Left lobe of liver (tissue), 2 donors: ENCODE data around the gene RCAN1. TPM values are rescaled to one million over a fixed set of nuclear protein-coding genes. Genes with fewer than 3 reads are reported as not detected.
"Not testable (repeated sequence)": the region's sequence is repeated elsewhere in the genome, so short reads cannot be mapped to it uniquely, and the experiment has no call there.

Source experiments
- ATAC-seq: fragments of 200-7000 bp; cut with Tn5 transposase; one replicate; pipeline ENCODE4 v1.9.1; 2020; ENCODE audit warnings: mild to moderate bottlenecking, moderate library complexity
- DNase-seq: peaks from one replicate; pipeline ENCODE4 v3.0.0-alpha.2; 2020; ENCODE audit warnings: low spot score
- total RNA-seq: library from RNA; stranded (reverse); gene quantifications from one replicate; pipeline ENCODE4 v1.2.1, GENCODE V29; 2021
- donor health status: DM: no; HTN: no; CAD: no; lungs with moderate emphysema.
- donor health status: DM: no; HTN: yes; CAD: no.

RCAN1 gene
- total RNA-seq, 1 donor from 2014 or later = 32.6 TPM

DNA sequence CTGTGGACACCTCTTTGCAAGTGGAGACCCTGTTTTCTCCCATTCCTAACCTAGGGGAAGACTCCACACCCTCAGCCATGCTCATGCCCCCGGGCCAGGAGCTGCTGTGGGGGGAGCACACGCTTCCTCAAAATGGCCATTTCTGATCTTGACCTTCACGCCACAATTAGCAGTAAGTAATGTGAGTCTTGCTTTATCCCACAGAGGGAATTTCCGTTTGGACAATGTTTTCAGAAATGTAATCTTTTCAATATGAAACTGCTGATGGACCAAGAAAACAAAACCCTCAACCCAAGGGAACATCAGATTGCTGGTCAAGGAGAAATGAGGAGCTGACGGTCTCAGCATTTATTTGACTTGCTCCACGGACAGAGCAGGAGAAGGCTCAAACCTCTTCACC is 94.6 kb downstream of the RCAN1 start:
- no peak for ATAC-seq
- DNase-seq = no peak

DNA sequence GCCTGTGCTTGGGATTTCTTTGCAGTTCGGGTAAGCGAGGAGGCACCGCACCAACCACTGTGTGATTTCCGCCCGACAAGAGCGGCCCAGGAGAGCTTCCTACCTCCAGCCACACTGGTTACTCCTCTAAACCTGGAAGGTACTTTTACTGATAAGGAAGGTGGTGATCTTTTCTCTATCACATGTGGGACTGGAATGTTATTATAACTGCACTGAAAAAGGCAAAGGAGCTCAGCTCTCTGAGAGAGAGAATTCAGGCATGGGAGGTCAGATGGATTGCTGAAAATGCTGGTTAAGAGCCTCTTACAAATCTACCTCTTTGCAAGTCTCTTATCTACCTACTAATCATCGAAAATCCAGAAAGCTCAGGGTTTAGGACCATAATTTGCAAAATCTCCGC is 95.2 kb downstream of the RCAN1 start:
- ATAC-seq (no peak), DNase-seq (no peak)

DNA sequence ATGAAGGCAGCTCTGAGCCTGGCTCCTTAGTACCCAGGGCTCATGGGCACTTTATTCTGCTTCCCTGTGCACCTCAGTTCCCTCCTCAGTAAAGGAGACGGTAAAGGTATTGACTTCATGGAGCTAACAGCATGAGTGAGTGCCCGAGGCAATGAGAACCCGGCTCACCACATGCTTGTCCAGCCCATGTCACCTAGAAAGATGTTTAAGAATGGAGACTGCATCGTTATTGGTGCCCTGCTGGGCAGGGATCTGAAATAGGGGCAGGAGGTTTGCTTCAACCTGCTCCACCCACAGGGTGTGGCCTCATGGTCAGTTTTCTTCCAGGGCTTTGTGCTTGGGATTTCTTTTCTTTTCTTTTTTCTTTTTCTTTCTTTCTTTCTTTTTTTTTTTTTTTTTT is 95.9 kb downstream of the RCAN1 start:
- ATAC-seq (no peak), DNase-seq (no peak)

DNA sequence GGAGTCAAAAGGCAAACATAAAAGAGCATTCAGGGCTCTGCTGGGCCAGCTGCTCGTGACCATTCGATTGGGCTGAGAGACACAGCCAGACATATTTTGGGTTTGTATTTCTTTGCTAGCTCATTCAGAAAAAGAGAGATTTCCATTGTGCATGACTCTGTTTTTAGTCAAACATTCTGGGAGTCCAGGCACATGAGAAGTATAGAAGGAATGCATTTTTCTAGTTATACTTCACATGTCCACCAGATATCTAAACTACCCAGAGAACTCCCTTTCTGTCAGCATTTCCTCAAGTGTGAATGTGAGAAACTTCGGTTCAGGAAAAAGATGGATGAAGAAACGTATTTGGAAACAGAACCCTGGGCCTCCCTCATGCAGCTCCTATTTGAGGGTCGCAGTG is 96.6 kb downstream of the RCAN1 start:
- DNase-seq (no peak), ATAC-seq (no peak)

DNA sequence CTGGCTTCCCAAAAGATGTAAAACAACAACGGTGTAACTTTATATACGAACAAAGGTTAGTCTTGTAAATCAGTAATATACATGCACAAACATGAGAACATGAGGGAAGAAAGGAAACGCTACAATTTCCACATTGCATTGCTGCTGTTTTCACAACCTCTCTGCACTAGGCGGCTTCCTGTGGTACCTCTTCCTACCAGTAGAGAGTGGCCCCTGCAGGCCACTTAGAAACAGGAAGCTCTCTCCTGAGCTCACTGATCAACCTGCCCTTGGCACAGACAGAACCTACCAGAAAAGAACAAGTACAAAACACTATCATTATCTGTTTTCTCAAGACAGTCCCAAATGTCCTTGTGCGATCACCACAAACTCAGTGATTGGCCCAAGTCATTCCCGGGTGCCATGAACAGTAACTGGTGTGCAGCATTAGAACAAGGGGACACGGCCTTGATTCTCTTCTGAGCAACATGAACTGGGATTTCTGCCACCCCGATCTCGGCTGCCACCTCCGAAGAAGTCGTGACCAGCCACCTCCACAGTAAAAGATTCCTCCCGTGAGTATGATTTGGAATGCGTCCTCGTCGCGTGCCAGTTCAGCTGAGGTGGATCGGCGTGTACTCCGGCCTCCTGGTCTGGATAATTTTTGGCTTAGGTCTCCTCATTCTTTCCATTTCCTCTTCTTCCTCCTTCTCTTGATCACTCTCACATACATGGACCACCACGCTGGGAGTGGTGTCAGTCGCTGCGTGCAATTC is 97.2 kb downstream of the RCAN1 start:
- ATAC-seq = peak; percentile 35
- no peak for DNase-seq

DNA sequence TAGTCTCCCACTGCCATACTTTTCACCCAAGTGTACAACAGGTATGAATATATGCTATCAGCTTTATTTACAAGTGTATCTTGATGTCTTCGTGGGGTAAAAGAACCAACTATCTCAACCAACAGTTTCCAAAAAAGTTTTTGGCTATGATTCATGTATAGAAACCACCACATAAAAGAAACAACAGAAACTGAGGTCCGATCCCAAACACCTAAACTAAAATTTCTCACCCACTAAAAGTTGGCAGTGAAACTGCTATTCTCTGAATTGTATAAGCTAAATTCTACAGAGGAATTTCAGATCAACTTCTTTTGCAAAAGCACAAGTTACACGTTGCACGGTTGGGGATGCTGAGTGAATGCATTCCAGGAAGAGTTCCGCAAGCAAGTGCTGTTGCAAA is 97.9 kb downstream of the RCAN1 start:
- DNase-seq = no peak
- no peak for ATAC-seq

DNA sequence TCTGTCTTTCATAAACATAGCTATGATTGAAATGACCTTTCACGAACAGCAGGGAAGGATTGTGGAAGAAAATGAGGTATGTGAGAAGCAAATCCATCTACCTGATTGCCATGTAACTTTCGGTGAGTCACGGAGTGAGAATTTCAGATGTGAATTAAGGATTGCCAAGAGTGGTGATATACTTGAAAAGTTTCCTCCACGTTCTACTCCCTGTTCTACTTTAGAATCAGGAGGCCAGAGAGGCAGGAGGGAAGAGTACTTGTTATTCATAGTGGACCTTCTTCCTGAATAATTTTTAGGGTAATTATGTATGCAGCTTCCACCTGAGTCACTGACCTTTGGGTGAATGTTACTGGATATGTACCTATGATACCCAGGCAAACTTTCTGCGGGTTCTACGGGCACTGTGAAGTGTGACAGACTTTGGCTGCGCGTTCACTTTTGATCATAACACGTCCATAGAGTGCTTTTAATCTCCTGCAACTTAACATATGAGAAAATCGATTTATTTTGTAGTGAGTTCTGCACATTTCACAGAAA is 100.3 kb downstream of the RCAN1 start:
- DNase-seq = no peak
- no peak for ATAC-seq

DNA sequence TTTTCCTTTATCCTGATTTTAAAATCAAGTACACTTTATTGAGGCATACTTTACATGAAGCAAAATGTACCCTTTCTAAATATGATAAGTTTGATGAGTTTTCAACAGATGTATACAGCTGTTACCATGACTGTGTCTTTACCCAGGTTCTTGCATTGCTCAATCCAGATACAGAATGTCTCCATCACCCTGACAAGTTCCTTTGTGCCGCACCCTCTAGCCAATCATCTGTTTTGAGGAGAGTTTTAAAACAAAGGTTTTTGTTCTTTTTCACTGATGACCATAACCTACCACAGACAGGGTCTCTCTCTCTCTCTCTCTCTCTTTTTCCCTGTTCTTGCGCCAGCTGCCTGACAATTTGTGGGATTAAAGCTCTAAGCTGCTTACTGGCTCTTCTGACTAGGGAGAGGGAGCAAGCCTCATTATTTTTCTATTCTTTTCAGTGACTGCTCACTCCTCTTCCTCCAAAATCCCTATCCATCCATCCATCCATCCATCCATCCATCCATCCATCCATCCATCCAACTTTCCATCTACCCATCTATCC is 101.7 kb downstream of the RCAN1 start:
- ATAC-seq (no peak), DNase-seq (no peak)

DNA sequence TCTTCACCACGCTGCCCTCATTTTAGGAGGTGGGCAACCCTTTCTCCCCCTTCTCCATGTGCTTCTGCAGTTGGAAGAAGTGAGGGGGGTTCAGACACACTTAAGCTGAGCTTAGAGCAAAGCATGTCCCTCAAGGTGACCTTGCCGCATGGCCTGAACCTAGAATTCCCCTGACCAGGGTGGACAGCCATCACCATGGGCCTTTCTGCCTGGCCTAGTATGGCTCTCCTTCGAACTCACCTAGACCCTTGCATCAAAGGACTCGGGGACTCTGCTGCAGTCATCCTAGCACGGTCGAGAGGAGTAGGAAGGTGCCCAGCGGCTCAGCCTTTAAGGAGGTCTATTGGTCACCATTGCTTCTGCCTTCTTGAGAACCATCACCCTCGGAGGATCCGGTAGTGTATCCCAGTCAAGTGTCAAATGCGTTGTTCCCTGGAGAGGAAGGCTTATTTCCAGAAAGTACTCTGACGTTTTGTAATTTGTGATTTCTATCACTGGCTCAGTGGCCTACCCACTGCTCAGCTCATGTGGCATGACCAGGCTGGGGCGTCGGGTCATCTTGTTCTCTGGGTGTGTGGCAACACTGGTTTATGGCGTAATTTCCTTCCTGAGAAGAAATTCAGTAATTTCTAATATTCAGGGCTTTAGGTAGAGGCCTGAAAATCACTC is 103.0 kb downstream of the RCAN1 start, which contains the start of gene KCNE1:
Gene KCNE1 (minus strand): TSS at position 424 of the 669 bp plus-strand sequence. CDS start 62,576 bp downstream, outside the sequence.
- ATAC-seq (peak; percentile 65), DNase-seq (peak; percentile 85)

DNA sequence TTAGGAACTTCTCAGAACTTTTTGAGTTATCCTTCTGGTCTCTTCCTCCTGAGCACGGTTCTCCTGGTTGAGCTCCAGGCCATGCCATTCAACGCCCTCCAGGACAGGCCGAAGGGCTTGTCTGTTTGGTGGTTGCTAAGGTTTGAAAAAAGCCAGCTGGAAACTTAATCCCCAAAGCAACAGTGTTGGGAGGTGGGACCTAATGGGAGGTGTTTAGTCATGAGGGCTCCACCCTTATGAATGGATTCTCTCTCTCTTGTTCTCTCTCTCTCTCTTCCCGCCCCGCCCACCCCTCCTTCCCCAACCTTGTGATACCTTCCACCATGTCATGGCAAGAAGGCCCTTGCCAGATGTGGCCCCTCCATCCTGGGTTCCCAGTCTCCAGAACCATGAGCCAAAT is 103.7 kb downstream of the RCAN1 start:
- no peak for DNase-seq
- peak; percentile 43 for ATAC-seq

DNA sequence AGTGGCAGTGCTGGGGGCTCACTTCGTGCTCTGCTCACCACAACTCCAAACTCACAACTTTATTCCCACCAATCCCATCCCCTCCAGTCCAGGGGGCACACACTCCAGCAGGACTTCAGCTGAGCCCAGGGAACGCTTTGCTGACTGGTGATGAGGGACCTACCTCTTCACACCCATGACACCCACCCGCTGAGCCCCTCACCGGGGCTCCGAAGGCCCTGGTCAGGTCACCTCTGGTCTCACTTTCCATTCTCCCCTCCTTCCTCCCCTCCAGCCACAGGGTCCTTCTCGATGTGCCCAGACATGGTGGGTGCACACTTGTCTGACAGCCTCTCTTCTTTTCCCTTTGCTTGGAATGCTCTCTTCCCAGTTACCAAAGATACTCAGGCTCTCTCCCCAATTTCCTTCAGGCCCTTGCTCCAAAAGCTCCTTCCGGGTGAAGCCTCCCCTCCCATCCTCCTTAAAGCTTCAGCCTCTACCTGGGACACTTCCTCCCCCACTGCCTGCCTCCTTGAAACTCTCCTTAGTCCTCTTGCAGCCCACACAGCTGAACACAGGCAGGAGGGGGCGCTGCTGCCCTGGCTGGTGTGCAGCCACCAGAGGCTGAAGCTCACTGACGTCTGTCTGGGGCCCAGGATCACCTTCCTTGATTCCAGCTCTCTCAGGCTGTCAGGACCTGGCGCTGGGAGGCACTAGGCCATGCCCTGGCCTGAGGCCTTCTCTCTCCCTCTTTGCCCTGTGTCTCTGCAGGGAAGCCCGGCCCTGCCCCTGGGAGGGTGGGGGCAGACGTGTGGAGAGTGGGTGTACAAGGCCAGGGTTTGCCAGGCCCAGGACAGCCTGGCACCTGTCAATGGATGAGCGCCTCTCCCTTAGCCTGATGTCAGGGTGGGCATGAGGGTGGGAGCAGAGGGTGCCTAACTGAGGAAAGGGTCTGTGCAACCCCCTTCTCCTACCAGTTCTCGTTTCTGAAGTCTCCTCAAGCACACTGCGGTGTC is 104.5 kb downstream of the RCAN1 start:
- ATAC-seq (peak; percentile 91), DNase-seq (peak; percentile 89)

DNA sequence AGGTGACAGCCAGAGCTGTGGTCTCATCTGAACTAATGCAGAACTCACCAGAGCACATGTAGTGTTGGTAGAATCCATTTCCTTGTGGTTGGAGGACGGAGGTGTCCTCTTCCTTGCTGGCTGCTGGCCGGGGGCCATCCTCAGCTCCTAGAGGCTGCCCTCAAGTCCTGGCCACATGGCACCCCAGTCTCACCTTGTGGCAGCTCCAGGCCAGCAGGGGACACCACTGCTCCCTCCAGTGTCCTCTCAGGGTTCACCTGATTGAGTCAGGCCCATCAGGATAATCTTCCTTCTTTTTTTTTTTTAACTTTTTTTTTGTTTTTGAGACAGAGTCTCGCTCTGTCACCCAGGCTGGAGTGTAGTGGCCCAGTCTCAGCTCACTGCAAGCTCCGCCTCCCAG is 105.8 kb downstream of the RCAN1 start:
- ATAC-seq (no peak), DNase-seq (no peak)

DNA sequence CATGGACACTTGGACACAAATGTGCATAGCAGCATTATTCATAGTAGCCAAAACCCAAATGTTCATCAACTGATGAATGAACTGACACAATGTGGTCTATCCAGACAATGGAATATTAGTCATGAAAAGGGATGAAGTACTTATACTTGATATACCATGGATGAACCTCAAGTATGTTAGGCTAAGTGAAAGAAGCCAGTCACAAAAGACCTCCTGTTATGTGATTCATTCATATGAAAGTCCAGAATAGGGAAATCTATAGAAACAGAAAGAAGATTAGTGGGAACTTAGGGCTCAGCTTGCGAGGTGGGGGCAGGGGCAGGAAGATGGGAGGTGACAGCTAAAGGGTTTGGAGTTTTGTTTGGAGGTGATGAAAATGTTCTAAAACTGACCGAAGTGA is 110.3 kb downstream of the RCAN1 start:
- no peak for ATAC-seq
- no peak for DNase-seq

DNA sequence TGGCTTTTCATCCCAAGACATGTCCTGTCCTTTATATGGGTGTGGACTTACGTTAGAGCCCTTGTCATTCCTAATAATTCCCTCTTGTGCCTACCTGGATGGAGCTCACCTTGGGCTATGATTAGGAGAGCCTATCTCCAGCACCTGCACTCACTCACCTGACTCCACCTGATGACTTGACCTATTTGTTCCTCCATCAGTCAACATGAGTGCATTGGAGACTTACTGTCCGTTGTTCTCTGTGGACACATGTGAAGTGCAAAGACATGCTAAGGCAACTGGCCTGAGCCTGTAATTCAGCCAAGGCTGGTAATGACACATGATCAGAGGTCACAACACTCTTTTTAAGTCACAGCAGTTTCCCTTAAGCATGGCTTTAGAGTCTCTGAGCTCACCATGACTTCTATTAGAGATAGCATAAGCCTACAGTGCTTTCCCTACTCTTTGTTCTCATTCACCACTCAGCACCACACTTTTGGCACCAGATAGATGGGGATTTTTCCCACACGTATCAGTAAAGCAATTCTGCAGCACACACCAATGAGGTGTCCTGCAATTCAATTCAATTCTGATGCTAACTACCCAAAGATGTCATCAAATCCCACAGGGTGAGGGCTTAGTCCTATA is 112.3 kb downstream of the RCAN1 start:
- ATAC-seq = no peak
- DNase-seq = no peak

DNA sequence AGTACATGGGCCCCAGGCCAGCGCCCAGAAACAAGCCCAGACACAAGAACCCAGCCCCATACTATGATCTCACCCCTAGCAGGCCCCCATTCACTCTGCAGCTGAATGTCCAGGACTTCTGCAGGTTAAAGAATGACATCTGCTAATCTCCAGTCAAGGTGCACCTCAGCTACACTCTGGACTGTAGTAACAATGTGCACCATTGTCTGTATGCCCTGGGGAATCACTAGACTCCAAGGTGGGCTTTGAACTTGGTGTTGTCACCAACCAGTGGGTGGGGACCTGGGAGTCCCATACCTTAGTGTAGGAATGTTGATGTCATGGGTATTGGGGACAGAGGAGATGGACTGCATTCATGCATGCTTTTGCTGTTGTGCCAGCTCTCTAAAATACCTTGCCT is 113.2 kb downstream of the RCAN1 start:
- ATAC-seq (no peak), DNase-seq (no peak)

DNA sequence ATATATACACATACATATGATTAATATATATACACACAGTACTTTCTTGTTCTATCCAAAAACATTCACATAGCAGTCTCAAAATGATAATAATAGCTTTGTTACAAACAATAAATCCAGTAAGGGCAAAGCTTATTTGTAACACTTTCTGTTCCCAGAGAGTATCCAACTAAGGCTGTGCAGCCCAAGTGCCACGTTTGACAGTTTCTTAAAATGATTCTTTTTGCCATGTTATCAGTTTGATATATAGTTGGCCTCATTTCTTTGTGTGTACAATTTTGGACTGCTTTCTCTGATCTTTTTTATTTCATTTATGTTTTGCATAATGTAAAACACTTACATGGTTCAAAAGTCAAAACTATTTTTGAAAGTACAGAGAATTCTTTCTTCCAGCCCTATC is 114.7 kb downstream of the RCAN1 start:
- ATAC-seq (no peak), DNase-seq (no peak)

DNA sequence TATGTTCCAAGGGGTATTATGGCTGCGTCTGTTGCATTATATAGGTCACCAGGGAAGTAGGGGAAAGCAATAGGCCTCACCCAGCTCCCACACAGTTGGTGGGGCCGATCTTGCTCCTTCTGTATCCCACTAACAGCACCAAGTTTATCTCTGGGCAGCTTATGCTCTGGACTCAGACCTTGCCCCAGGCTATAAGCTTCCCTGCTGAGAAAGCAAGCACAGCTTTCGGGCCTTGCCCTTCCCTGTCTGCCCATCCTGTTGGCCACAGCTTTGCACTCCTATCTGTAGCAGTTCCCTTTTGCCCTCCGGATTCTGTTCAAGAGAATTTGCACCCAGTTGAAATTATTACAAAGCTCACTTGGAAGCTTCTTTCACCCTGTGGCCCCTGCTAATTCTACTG is 115.8 kb downstream of the RCAN1 start:
- ATAC-seq (no peak), DNase-seq (no peak)

DNA sequence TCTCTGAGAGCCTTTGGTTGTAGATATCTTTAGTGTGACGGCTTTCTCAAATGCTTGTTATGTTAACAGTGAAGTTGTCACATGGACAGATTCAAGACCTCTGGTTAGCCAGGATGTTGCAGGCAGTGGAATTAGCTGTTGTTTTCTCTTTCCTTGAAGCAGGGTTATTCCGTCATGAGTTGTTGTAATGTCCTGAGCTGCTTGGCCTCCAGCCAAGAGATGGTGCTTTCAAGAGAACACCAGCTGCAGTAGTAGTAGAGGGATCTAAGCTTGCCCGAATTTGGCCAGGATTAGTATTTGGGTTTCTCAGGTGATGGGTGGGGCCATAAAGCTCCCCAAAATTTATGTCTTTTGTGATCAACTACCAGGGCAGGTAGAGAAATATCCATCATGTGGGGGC is 116.3 kb downstream of the RCAN1 start:
- DNase-seq (no peak), ATAC-seq (no peak)

DNA sequence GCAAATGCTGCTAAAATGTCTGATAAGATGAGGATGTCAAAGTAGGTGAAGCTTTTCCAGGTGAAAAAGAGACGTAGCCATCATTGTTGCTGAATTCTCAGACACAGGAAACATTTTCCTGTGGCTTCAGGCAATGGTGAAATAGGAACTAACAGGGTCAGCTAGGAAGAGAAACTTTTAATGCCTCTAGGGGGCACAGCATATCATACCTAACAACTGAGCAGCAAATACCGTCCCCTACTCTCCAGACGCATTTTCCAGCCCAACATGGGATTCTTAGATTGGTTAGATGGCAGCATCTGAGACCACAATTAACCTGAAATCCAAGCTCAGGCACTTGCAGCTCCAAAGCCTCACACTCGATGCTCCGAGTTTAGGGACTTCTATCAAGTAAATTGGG is 131.1 kb downstream of the RCAN1 start:
- not testable (repeated sequence) for ATAC-seq, DNase-seq

DNA sequence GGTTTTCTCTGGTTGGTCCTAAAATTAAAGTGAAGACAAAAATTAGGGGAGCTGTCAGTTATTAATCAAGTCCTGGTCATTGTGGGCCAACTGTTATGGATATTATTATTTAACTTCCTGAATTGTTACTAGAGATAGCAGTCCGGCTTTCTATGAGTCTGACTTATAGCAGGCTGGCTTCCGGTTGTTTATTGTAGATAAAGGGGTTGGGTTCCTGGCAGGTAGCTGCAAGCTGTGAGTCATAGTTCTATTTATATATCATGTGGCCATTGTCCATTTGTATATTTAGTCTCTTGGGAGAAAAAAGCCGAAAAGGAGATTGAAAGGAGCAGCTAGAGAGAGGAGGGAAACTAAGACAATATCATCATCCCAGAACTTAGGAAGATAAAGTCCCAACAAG is 131.5 kb downstream of the RCAN1 start:
- ATAC-seq, DNase-seq: not testable (repeated sequence)
